HG03520 (cell line): Measurements from ENCODE around the gene ABCB6.

Experiments
- ATAC-seq: cut with Tn5 transposase; IDR thresholded peaks from one replicate; pipeline ENCODE4 v1.9.1; 2021; ENCODE audit warnings: mild to moderate bottlenecking, moderate library complexity; ENCODE audit not compliant: unreplicated experiment

ABCB6 gene

GRCh38 chr2:219186754-219187456 is 31.9 kb downstream of the ABCB6 start:
- no peak for ATAC-seq

GRCh38 chr2:219184121-219184520 is 34.6 kb downstream of the ABCB6 start:
- ATAC-seq = no peak

- no peak for ATAC-seq
Observed at GRCh38 chr2:219183151-219183772, 35.5 kb downstream of the ABCB6 start.

- ATAC-seq = no peak
Observed at GRCh38 chr2:219182331-219183150, 36.2 kb downstream of the ABCB6 start.

- ATAC-seq = no peak
Observed at GRCh38 chr2:219181531-219181930, 37.2 kb downstream of the ABCB6 start.

- ATAC-seq = no peak
Observed at GRCh38 chr2:219180961-219181360, 37.8 kb downstream of the ABCB6 start.

GRCh38 chr2:219179601-219180465 is 38.9 kb downstream of the ABCB6 start:
- no peak for ATAC-seq

- ATAC-seq = peak; percentile 14
Observed at GRCh38 chr2:219178377-219179175, 40.2 kb downstream of the ABCB6 start.

- peak; percentile 39 for ATAC-seq
Observed at GRCh38 chr2:219177552-219178376, 41.0 kb downstream of the ABCB6 start, which contains the start of gene RETREG2. Gene RETREG2, plus strand, starts transcription at chr2:219178275. Its CDS starts 78 bp downstream, at chr2:219178353.

- peak; percentile 61 for ATAC-seq
Observed at GRCh38 chr2:219176818-219177551, 41.8 kb downstream of the ABCB6 start, which contains the start of gene CNPPD1. Gene CNPPD1, minus strand, starts transcription at chr2:219176925. Its CDS starts 97 bp downstream, at chr2:219176828.

- peak; percentile 11 for ATAC-seq
Observed at GRCh38 chr2:219175928-219176817, 42.6 kb downstream of the ABCB6 start.

GRCh38 chr2:219175486-219175885 is 43.3 kb downstream of the ABCB6 start:
- ATAC-seq = no peak

GRCh38 chr2:219174801-219175200 is 44.0 kb downstream of the ABCB6 start:
- ATAC-seq = no peak

- no peak for ATAC-seq
Observed at GRCh38 chr2:219174146-219174545, 44.6 kb downstream of the ABCB6 start.

GRCh38 chr2:219173176-219173575 is 45.6 kb downstream of the ABCB6 start:
- no peak for ATAC-seq

- ATAC-seq = no peak
Observed at GRCh38 chr2:219172231-219173154, 46.3 kb downstream of the ABCB6 start.
